ENCODE data around the gene PLEK2. TPM values are rescaled to one million over a fixed set of nuclear protein-coding genes. Genes with fewer than 3 reads are reported as not detected.
A peak's percentile ranks its signal among the peaks of the same experiment; 100 is the strongest.

The PLEK2 gene
- total RNA-seq, 1 donor: 2.2 TPM

DNA sequence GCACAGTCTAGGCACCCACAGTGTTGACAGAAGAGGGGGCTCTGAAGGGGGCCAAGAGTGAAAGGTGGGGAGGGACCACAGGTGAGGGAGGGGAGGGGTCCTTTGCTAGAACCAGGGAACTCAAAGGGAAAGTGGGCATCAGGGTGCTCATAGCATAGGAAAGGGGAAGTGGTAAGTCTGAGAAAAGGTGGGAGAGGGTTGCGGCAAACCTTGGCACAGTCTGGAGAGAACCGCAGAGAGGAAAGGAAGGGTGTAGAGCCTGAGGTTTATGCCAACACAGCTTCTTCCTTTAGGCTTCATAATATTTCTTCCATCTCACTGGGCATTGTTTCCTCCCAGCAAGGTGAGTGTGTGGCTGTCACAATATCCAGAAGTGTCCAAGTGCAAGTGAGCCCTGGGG lies 11.5 kb upstream of the PLEK2 start:
- no peak for DNase-seq (ENCODE audit: low read depth)
- H3K4me3 ChIP-seq (ENCODE audit: low read depth, low read length): no peak overlapping the region
- TF ChIP-seq, protein P1, sequence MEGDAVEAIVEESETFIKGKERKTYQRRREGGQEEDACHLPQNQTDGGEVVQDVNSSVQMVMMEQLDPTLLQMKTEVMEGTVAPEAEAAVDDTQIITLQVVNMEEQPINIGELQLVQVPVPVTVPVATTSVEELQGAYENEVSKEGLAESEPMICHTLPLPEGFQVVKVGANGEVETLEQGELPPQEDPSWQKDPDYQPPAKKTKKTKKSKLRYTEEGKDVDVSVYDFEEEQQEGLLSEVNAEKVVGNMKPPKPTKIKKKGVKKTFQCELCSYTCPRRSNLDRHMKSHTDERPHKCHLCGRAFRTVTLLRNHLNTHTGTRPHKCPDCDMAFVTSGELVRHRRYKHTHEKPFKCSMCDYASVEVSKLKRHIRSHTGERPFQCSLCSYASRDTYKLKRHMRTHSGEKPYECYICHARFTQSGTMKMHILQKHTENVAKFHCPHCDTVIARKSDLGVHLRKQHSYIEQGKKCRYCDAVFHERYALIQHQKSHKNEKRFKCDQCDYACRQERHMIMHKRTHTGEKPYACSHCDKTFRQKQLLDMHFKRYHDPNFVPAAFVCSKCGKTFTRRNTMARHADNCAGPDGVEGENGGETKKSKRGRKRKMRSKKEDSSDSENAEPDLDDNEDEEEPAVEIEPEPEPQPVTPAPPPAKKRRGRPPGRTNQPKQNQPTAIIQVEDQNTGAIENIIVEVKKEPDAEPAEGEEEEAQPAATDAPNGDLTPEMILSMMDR (IDR thresholded peaks at IDR 0.05; ENCODE audit: insufficient read depth, low read depth, low read length): no peak

DNA sequence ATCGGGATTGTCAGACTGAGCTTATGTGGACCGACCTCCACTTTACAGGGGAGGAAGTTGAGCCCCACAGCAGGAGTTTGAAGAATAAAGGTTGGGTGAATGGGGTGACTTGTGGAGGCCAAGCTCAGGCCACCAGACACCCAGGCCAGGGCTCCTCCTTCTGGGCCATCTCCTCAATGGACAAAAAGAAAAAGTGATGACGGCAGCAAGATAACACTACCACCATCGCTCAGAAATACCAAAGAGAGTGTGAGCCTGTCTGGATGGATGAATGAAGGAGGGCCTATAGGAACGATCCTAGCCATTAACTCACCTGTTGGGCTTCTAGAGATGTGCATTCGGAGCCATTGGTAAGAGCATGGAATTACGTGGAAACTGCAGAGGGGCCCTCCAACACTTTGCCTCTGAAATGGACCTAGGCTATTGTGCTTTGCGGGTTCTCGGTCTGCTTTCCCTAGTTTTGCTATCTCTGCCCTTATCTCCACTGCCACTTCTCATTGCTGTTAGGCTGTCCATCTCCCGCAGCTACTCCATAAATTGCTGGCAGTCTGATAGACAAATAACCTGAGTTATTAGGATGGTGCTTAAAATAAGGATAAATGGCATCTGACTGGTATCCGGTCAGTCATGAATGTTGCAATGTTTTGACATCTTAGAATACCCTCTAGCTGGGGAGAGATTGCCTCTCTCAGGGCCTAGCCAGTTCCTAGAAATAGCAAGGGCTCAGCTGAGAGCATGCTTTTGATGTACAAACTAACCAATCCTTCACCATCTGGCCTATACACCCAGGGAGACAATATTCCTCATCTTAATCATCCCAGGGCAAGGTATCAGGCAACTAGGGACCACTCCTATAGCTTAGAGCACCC lies 9.6 kb upstream of the PLEK2 start:
- no peak for DNase-seq (ENCODE audit: low read depth)
- TF ChIP-seq, protein P1 (IDR thresholded peaks at IDR 0.05; ENCODE audit: insufficient read depth, low read depth, low read length): no peak
- no peak overlapping the region for H3K4me3 ChIP-seq (ENCODE audit: low read depth, low read length)

DNA sequence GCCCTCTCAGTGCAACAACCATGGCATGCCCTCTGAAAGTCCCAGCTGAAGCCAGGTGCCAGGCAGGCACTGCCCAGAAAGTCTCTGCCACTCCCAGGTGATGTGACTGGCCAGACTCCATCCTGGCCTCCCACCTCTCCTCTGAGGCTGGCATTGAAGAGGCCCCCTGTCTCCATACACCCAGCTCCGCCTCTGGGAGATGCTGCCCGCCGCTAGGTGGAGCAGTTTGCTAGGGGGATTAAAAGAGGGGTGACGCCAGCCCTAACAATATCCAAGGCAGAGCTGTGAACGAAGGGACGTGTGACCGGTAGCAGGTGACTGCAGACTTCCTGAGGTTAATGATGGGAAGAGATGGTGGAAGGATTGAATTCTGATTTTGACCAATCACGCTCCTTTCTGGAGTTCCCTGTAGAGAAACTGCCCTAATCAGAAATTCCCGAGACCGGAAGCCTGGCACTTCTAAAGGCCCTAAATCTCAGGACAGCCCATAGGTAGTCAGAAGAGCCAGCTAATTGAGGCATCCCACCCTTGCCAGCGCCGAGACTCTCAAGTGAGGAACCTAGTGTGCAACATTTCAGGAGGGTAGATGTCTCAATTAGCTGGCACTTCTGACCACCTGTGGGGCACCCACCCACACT lies 8.3 kb upstream of the PLEK2 start:
- TF ChIP-seq, protein P1 (IDR thresholded peaks at IDR 0.05; ENCODE audit: insufficient read depth, low read depth, low read length): peak; percentile 45
- DNase-seq (ENCODE audit: low read depth): no peak
- no peak overlapping the region for H3K4me3 ChIP-seq (ENCODE audit: low read depth, low read length)

DNA sequence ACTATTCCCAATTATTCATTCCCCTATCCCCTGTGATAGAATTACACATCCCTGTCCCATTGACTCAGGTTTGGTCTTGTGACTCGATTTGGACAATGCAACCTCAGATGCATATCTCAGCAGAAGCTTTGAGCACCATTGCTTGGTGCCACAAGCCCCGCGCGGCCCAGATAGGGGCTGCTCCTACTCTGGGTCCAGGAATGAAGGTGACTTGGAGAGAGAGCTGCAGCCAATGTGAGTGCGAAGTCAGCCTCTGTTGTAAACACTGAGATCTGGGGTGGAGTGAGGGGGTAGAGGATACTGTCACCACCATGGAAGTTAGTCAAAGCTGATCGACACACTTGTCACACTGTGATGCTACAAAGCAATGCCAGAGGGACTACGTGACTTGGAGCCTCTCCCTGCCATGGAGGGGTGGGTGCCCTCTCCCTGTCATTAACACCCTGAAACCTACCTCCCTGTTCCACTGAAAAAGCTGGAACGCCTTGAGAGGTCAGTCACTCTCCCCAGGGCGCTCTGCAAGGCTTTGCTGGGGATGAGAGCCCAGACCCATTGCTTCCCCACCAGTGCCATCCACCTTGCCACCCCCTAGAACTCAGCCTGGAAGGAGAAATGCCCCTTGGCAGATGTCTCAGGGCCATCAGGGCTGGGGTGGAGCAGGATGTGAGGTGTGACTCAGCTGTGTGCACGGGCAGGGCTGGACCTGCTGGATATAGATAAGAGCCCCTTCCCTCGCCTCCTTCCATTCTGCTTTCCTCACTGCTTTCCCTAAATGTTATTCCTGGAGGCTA lies 6.6 kb upstream of the PLEK2 start:
- H3K4me3 ChIP-seq (ENCODE audit: low read depth, low read length): no peak overlapping the region
- TF ChIP-seq, protein P1 (IDR thresholded peaks at IDR 0.05; ENCODE audit: insufficient read depth, low read depth, low read length): no peak
- DNase-seq (ENCODE audit: low read depth): no peak

DNA sequence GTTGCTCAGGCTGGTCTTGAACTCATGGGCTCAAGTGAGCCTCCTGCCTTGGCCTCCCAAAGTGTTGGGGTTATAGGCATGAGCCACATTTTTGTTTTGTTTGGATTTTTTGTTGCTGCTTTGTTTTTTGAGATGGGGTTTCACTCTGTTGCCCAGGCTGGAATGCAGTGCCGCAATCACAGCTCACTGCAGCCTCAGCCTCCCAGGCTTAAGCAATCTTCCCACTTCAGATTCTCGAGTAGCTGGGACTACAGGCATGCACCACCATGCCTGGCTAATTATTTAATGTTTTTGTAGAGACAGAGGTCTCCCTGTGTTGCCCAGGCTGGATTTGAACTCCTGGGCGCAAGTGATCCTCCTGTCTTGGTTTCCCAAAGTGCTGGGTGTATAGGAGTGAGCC lies 5.7 kb upstream of the PLEK2 start:
- TF ChIP-seq, protein P1 (IDR thresholded peaks at IDR 0.05; ENCODE audit: insufficient read depth, low read depth, low read length): no peak
- peak; percentile 31 for DNase-seq (ENCODE audit: low read depth)
- H3K4me3 ChIP-seq (ENCODE audit: low read depth, low read length): no peak overlapping the region

DNA sequence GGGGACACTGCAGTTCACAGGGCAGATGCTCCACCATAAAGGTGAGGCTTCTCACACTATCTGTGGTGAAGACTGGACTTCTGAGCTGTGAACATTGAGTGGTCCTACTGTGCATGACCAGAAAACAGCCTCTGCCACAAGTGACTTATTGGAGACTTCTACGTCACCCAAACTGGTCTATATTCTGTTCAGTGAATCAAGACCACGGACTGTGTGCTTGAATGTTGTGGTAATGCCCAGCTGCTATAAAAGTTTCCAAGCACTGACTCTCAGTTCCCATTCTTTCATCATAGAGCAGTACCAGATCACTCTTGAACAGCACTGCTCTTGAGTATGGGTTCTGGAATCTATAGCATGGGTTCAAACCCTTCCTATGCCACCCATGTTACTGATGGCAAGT lies 4.8 kb upstream of the PLEK2 start:
- no peak for DNase-seq (ENCODE audit: low read depth)
- H3K4me3 ChIP-seq (ENCODE audit: low read depth, low read length): no peak overlapping the region
- TF ChIP-seq, protein P1 (IDR thresholded peaks at IDR 0.05; ENCODE audit: insufficient read depth, low read depth, low read length): no peak

All from fibroblast of villous mesenchyme (primary cell).